Prostate gland (tissue), 2 donors: ENCODE data around the gene IQGAP2.

ENCODE experiments used
- CTCF ChIP-seq, 4 experiments: fragments of 200-600 bp in 2 of 4; fragments of 450-650 bp in 2 of 4; sonication (generic) in 2 of 4; IDR thresholded peaks; 1 replicate in 3 of 4; 2 replicates in 1 of 4; pipeline ENCODE4 v1.5.1; 2016 to 2019; ENCODE audit warnings: antibody characterized with exemption in 4 of 4, mild to moderate bottlenecking in 2 of 4, moderate library complexity in 2 of 4
- POLR2A ChIP-seq: fragments of 450-650 bp; IDR thresholded peaks from one replicate; pipeline ENCODE4 v1.6.1; 2016; ENCODE audit warnings: antibody characterized with exemption, mild to moderate bottlenecking

- TF ChIP-seq CTCF (IDR thresholded peaks at IDR 0.05) (no peak), POLR2A (no peak)
These were observed 246.1 kb downstream of the IQGAP2 start for GRCh38 chr5:76649140-76649539.
